Mammary epithelial cell (primary cell): ENCODE results near the gene ZNF500.

Source experiments
- CTCF ChIP-seq, 2 donors: IDR thresholded peaks in 1 of 2; conservative IDR thresholded peaks in 1 of 2; 2 replicates each; pipeline ENCODE4 v1.5.1; 2011 to 2012; ENCODE audit warnings: inconsistent platforms in 2 of 2, low read length in 2 of 2, mild to moderate bottlenecking in 2 of 2, control low read depth in 1 of 2, low read depth in 1 of 2; ENCODE audit not compliant: insufficient read depth in 1 of 2; ENCODE audit errors: extremely low read depth in 1 of 2
- EZH2 ChIP-seq: IDR thresholded peaks from 2 replicates; pipeline ENCODE4 v1.6.1; 2012; ENCODE audit warnings: low read length, inconsistent platforms, borderline replicate concordance

GRCh38 chr16:4704913-4705312 is 62.0 kb downstream of the ZNF500 start:
- TF ChIP-seq CTCF (conservative IDR thresholded peaks at IDR 0.05 in 1 of 2, IDR thresholded peaks at IDR 0.05 in 1 of 2; ENCODE audit: extremely low read depth in 1 of 2, insufficient read depth in 1 of 2, low read depth in 1 of 2, low read length in 2 of 2) (no peak), EZH2 (no peak)
